GM19193 (cell line): ENCODE data around the gene CNGB1.

ENCODE experiments used
- POLR2A ChIP-seq: IDR thresholded peaks from 4 replicates; pipeline ENCODE4 v1.6.1; 2011; ENCODE audit not compliant: insufficient read depth, insufficient read length; ENCODE audit errors: extremely low read depth

Gene CNGB1

GRCh38 chr16:57865746-57866528 lies 105.0 kb downstream of the CNGB1 start:
- TF ChIP-seq POLR2A, result no peak

GRCh38 chr16:57863434-57864160 lies 107.3 kb downstream of the CNGB1 start:
- TF ChIP-seq POLR2A, result no peak

GRCh38 chr16:57862698-57863433 lies 108.1 kb downstream of the CNGB1 start:
- TF ChIP-seq POLR2A, result no peak

- TF ChIP-seq POLR2A, result no peak
Measured at GRCh38 chr16:57859331-57859730, 111.6 kb downstream of the CNGB1 start.

GRCh38 chr16:57858635-57859034 lies 112.3 kb downstream of the CNGB1 start:
- no peak for TF ChIP-seq POLR2A

GRCh38 chr16:57855188-57855587 lies 115.7 kb downstream of the CNGB1 start:
- no peak for TF ChIP-seq POLR2A

GRCh38 chr16:57852189-57852588 lies 118.7 kb downstream of the CNGB1 start:
- TF ChIP-seq POLR2A, result no peak

GRCh38 chr16:57848181-57848580 lies 122.7 kb downstream of the CNGB1 start:
- TF ChIP-seq POLR2A, result no peak

GRCh38 chr16:57846078-57846697 lies 124.7 kb downstream of the CNGB1 start:
- TF ChIP-seq POLR2A, result no peak

GRCh38 chr16:57845115-57845514 lies 125.8 kb downstream of the CNGB1 start:
- TF ChIP-seq POLR2A, result no peak

- TF ChIP-seq POLR2A, result no peak
Measured at GRCh38 chr16:57844416-57845030, 126.4 kb downstream of the CNGB1 start.

GRCh38 chr16:57843400-57843799 lies 127.5 kb downstream of the CNGB1 start:
- TF ChIP-seq POLR2A, result no peak

GRCh38 chr16:57842601-57843000 lies 128.3 kb downstream of the CNGB1 start:
- no peak for TF ChIP-seq POLR2A

- TF ChIP-seq POLR2A, result no peak
Measured at GRCh38 chr16:57840833-57841232, 130.1 kb downstream of the CNGB1 start.
